Measurements from ENCODE around the gene SPINK1. TPM values are rescaled to one million over a fixed set of nuclear protein-coding genes. Genes with fewer than 3 reads are reported as not detected.
"Not testable (repeated sequence)": the region's sequence is repeated elsewhere in the genome, so short reads cannot be mapped to it uniquely, and the experiment has no call there.

SPINK1 gene
- total RNA-seq, 1 donor from 2014 or later = not detected

- intact Hi-C loops (cut with micrococcal nuclease) = no loop called here
Measured at GRCh38 chr5:147854894-147855773, 23.7 kb upstream of the SPINK1 start.

GRCh38 chr5:147854331-147854730 lies 22.9 kb upstream of the SPINK1 start:
- intact Hi-C loops (cut with micrococcal nuclease) = no loop called here

GRCh38 chr5:147853372-147853987 lies 22.0 kb upstream of the SPINK1 start:
- intact Hi-C loops (cut with micrococcal nuclease) = no loop called here

GRCh38 chr5:147852365-147852764 lies 20.9 kb upstream of the SPINK1 start:
- intact Hi-C loops (cut with micrococcal nuclease) = no loop called here

- intact Hi-C loops (cut with micrococcal nuclease) = no loop called here
Measured at GRCh38 chr5:147851578-147851977, 20.1 kb upstream of the SPINK1 start.

- intact Hi-C loops (cut with micrococcal nuclease) = no loop called here
Measured at GRCh38 chr5:147849226-147849625, 17.8 kb upstream of the SPINK1 start.

GRCh38 chr5:147845618-147846017 lies 14.1 kb upstream of the SPINK1 start:
- intact Hi-C loops (cut with micrococcal nuclease) = no loop called here

GRCh38 chr5:147844846-147845245 lies 13.4 kb upstream of the SPINK1 start:
- intact Hi-C loops (cut with micrococcal nuclease) = no loop called here

- intact Hi-C loops (cut with micrococcal nuclease) = no loop called here
Measured at GRCh38 chr5:147842869-147843268, 11.4 kb upstream of the SPINK1 start.

GRCh38 chr5:147836439-147836838 lies 5.0 kb upstream of the SPINK1 start:
- intact Hi-C loops (cut with micrococcal nuclease) = no loop called here

GRCh38 chr5:147835386-147835798 lies 3.9 kb upstream of the SPINK1 start:
- intact Hi-C loops (cut with micrococcal nuclease) = no loop called here

- intact Hi-C loops (cut with micrococcal nuclease) = no loop called here
Measured at GRCh38 chr5:147832541-147832940, 1.1 kb upstream of the SPINK1 start.

GRCh38 chr5:147830035-147830434 lies 1.4 kb downstream of the SPINK1 start:
- intact Hi-C loops (cut with micrococcal nuclease) = no loop called here

- intact Hi-C loops (cut with micrococcal nuclease) = not testable (repeated sequence)
Measured at GRCh38 chr5:147827017-147827416, 4.5 kb downstream of the SPINK1 start.

- intact Hi-C loops (cut with micrococcal nuclease) = no loop called here
Measured at GRCh38 chr5:147826361-147826760, 5.1 kb downstream of the SPINK1 start.

GRCh38 chr5:147822686-147823491 lies 8.6 kb downstream of the SPINK1 start:
- intact Hi-C loops (cut with micrococcal nuclease) = loop anchor here (1.0 kb wide), 4 partner anchors 41 to 369 kb away; partner anchors contain the start of gene JAKMIP2

- intact Hi-C loops (cut with micrococcal nuclease) = loop anchor here (1.0 kb wide), 4 partner anchors 40 to 368 kb away; partner anchors contain the start of gene JAKMIP2
Measured at GRCh38 chr5:147822222-147822621, 9.2 kb downstream of the SPINK1 start.

GRCh38 chr5:147821766-147822165 lies 9.7 kb downstream of the SPINK1 start:
- intact Hi-C loops (cut with micrococcal nuclease) = loop anchor here (1.0 kb wide), 4 partner anchors 39 to 367 kb away; partner anchors contain the start of gene JAKMIP2

- intact Hi-C loops (cut with micrococcal nuclease) = no loop called here
Measured at GRCh38 chr5:147819261-147819770, 12.2 kb downstream of the SPINK1 start.

- intact Hi-C loops (cut with micrococcal nuclease) = no loop called here
Measured at GRCh38 chr5:147818290-147818689, 13.2 kb downstream of the SPINK1 start.

GRCh38 chr5:147813696-147814095 lies 17.8 kb downstream of the SPINK1 start:
- intact Hi-C loops (cut with micrococcal nuclease) = no loop called here

Measured in T-helper 1 cell treated with Interleukin-12 subunit alpha and Interleukin-12 subunit beta and Interleukin-4 antibody, amounts not matched to agents 30 ng/mL and 1 ng/mL, for 36 hours (primary cell).